ENCODE measurements around the gene SPEG.

The SPEG gene

DNA sequence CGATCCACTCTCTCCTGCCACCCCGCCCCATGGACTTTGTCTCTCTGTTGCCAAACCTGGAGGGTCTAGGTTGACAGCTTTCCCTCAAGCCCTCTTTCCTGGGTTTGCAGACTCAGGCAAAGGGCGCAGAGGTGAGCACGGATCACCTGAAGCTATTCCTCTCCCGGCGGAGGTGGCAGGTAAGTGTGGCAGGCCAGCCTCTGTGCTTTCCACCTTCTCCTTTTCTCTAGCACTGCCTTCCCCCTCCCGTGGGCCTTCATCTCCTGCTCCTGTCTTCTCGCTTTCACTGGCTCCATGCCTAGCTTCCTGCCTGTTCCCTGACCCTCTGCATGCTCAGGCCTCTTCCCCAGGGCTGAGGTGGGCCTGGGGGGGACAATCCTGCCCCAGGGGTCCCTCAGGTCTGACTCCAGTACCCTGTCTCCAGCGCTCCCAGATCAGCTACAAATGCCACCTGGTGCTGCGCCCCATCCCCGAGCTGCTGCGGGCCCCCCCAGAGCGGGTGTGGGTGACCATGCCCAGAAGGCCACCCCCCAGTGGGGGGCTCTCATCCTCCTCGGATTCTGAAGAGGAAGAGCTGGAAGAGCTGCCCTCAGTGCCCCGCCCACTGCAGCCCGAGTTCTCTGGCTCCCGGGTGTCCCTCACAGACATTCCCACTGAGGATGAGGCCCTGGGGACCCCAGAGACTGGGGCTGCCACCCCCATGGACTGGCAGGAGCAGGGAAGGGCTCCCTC, 48.2 kb downstream of the SPEG start:
- H3K4me3 Mint-ChIP-seq, result no peak overlapping the region
- H3K27ac Mint-ChIP-seq, result no peak overlapping the region

GRCh38 chr2:219483451-219484342, 49.1 kb downstream of the SPEG start:
- peak overlapping the region; percentile 61 to 81 for H3K4me3 Mint-ChIP-seq
- no peak for DNase-seq

More for the DNA sequence above, 48.2 kb downstream of the SPEG start:
- ATAC-seq (peak; percentile 20), DNase-seq (no peak)
- Mint-ChIP-seq H3K9me3 (no peaks in the 10 kb centered on the region), H3K4me1 (peaks cover 12% of the 10 kb centered on the region), H3K27me3 (peaks cover 73% of the 10 kb centered on the region)

DNA sequence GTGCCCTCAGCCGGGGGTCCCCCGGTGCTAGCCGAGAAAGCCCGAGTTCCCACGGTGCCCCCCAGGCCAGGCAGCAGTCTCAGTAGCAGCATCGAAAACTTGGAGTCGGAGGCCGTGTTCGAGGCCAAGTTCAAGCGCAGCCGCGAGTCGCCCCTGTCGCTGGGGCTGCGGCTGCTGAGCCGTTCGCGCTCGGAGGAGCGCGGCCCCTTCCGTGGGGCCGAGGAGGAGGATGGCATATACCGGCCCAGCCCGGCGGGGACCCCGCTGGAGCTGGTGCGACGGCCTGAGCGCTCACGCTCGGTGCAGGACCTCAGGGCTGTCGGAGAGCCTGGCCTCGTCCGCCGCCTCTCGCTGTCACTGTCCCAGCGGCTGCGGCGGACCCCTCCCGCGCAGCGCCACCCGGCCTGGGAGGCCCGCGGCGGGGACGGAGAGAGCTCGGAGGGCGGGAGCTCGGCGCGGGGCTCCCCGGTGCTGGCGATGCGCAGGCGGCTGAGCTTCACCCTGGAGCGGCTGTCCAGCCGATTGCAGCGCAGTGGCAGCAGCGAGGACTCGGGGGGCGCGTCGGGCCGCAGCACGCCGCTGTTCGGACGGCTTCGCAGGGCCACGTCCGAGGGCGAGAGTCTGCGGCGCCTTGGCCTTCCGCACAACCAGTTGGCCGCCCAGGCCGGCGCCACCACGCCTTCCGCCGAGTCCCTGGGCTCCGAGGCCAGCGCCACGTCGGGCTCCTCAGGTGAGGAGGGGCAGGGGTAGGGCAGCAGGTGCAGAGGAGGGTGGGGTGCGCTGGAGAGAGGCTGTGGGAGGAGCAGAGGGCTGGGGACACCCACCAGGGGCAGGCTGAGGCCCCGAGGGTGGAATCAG, 49.9 kb downstream of the SPEG start:
- Mint-ChIP-seq H3K4me1 (peaks cover 12% of the 10 kb centered on the region), H3K27me3 (peaks cover 90% of the 10 kb centered on the region), H3K27ac (no peak overlapping the region), H3K9me3 (no peaks in the 10 kb centered on the region), H3K4me3 (peak overlapping the region; percentile 61 to 81)
- peak; percentile 29 for ATAC-seq
- no peak for DNase-seq

More at GRCh38 chr2:219483451-219484342, 49.1 kb downstream of the SPEG start:
- H3K9me3 Mint-ChIP-seq, result no peaks in the 10 kb centered on the region
- peaks cover 12% of the 10 kb centered on the region for H3K4me1 Mint-ChIP-seq
- no peak overlapping the region for H3K27ac Mint-ChIP-seq
- H3K27me3 Mint-ChIP-seq, result peaks cover 82% of the 10 kb centered on the region
- peak; percentile 32 for ATAC-seq

DNA sequence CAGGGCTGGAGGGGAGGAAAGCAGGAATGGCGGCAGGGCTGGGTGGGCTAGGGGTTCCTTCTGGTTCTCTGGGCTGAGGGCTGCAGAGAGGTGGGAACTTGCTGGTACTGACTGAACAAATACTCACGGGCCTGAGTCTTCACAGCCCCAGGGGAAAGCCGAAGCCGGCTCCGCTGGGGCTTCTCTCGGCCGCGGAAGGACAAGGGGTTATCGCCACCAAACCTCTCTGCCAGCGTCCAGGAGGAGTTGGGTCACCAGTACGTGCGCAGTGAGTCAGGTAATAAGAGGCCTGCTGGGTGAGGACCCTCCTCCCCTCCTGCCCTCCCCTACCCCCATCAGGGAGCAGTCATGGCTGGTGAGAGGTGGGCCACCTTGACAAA, 50.5 kb downstream of the SPEG start:
- Mint-ChIP-seq H3K4me3 (peak overlapping the region in 1 of 2 donors; percentile 33), H3K9me3 (no peaks in the 10 kb centered on the region), H3K27me3 (peaks cover 93% of the 10 kb centered on the region), H3K27ac (no peak overlapping the region), H3K4me1 (peaks cover 12% of the 10 kb centered on the region)
- ATAC-seq (no peak), DNase-seq (no peak)

GRCh38 chr2:219486380-219486959, 51.8 kb downstream of the SPEG start:
- no peak for DNase-seq
- Mint-ChIP-seq H3K27ac (no peak overlapping the region), H3K27me3 (peaks cover 88% of the 10 kb centered on the region), H3K4me3 (no peak overlapping the region), H3K4me1 (peaks cover 12% of the 10 kb centered on the region), H3K9me3 (no peaks in the 10 kb centered on the region)
- ATAC-seq, result no peak

DNA sequence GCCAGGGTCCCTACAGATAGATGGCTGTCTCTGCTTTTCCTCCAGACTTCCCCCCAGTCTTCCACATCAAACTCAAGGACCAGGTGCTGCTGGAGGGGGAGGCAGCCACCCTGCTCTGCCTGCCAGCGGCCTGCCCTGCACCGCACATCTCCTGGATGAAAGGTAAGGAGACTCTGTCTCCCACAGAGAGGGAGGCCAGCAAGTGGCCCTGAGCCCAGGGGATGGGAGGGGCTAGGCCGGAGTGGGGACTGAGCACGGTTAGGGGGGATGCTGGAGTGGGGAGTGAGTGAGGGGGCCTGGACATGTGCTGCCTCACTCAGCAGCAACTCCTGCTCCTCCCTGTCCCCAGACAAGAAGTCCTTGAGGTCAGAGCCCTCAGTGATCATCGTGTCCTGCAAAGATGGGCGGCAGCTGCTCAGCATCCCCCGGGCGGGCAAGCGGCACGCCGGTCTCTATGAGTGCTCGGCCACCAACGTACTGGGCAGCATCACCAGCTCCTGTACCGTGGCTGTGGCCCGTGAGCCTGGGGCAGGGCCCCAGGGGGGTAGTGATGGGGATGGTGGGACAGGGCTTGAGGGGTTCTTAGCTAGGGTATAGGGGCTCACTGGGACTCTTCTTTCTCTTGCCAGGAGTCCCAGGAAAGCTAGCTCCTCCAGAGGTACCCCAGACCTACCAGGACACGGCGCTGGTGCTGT, 53.7 kb downstream of the SPEG start:
- ATAC-seq, result no peak

DNA sequence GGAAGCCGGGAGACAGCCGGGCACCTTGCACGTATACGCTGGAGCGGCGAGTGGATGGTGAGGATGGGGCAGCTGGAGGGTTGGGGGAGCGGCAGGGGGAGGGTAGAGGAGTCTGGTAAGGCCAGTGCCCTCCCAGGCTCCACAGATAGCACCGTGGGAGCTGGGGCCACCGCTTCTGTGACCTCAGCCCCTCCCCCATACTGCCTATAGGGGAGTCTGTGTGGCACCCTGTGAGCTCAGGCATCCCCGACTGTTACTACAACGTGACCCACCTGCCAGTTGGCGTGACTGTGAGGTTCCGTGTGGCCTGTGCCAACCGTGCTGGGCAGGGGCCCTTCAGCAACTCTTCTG, 54.2 kb downstream of the SPEG start:
- no peak overlapping the region for H3K27ac Mint-ChIP-seq
- DNase-seq (no peak), ATAC-seq (no peak)
- H3K27me3 Mint-ChIP-seq, result peaks cover 89% of the 10 kb centered on the region
- no peaks in the 10 kb centered on the region for H3K9me3 Mint-ChIP-seq
- no peak overlapping the region for H3K4me3 Mint-ChIP-seq
- peaks cover 6% of the 10 kb centered on the region for H3K4me1 Mint-ChIP-seq

More for the DNA sequence above, 53.7 kb downstream of the SPEG start:
- no peaks in the 10 kb centered on the region for H3K9me3 Mint-ChIP-seq
- H3K27me3 Mint-ChIP-seq, result peaks cover 87% of the 10 kb centered on the region
- H3K4me1 Mint-ChIP-seq, result peaks cover 8% of the 10 kb centered on the region
- DNase-seq, result no peak
- H3K27ac Mint-ChIP-seq, result no peak overlapping the region
- no peak overlapping the region for H3K4me3 Mint-ChIP-seq

- no peak for ATAC-seq
- H3K27me3 Mint-ChIP-seq, result peaks cover 89% of the 10 kb centered on the region
- peaks cover 1% of the 10 kb centered on the region for H3K4me1 Mint-ChIP-seq
- no peak overlapping the region for H3K4me3 Mint-ChIP-seq
- H3K27ac Mint-ChIP-seq, result no peak overlapping the region
- no peak for DNase-seq
- no peaks in the 10 kb centered on the region for H3K9me3 Mint-ChIP-seq
Observed at GRCh38 chr2:219489315-219489714, 54.7 kb downstream of the SPEG start.

- H3K27ac Mint-ChIP-seq, result no peak overlapping the region
- no peak for DNase-seq
- ATAC-seq, result no peak
- no peaks in the 10 kb centered on the region for H3K9me3 Mint-ChIP-seq
- no peaks in the 10 kb centered on the region for H3K4me1 Mint-ChIP-seq
- H3K4me3 Mint-ChIP-seq, result no peak overlapping the region
- peaks cover 89% of the 10 kb centered on the region for H3K27me3 Mint-ChIP-seq
Observed at GRCh38 chr2:219490186-219490585, 55.5 kb downstream of the SPEG start.

GRCh38 chr2:219490600-219491130, 56.0 kb downstream of the SPEG start:
- peaks cover 89% of the 10 kb centered on the region for H3K27me3 Mint-ChIP-seq
- no peak overlapping the region for H3K4me3 Mint-ChIP-seq
- H3K27ac Mint-ChIP-seq, result no peak overlapping the region
- DNase-seq (no peak), ATAC-seq (no peak)
- H3K4me1 Mint-ChIP-seq, result no peaks in the 10 kb centered on the region
- H3K9me3 Mint-ChIP-seq, result no peaks in the 10 kb centered on the region

- no peak overlapping the region for H3K4me3 Mint-ChIP-seq
- no peak overlapping the region for H3K27ac Mint-ChIP-seq
- H3K27me3 Mint-ChIP-seq, result peaks cover 89% of the 10 kb centered on the region
- H3K4me1 Mint-ChIP-seq, result peaks cover 4% of the 10 kb centered on the region
- H3K9me3 Mint-ChIP-seq, result no peaks in the 10 kb centered on the region
- DNase-seq (no peak), ATAC-seq (no peak)
Observed at GRCh38 chr2:219491278-219491963, 56.8 kb downstream of the SPEG start.

- Mint-ChIP-seq H3K27me3 (peaks cover 89% of the 10 kb centered on the region), H3K4me3 (no peak overlapping the region)
- ATAC-seq, result no peak
Observed at GRCh38 chr2:219492575-219492974, 57.9 kb downstream of the SPEG start.

GRCh38 chr2:219493086-219493485, 58.4 kb downstream of the SPEG start:
- peaks cover 89% of the 10 kb centered on the region for H3K27me3 Mint-ChIP-seq
- no peak overlapping the region for H3K4me3 Mint-ChIP-seq
- DNase-seq (no peak), ATAC-seq (no peak)
- H3K9me3 Mint-ChIP-seq, result no peaks in the 10 kb centered on the region
- H3K4me1 Mint-ChIP-seq, result peaks cover 21% of the 10 kb centered on the region
- no peak overlapping the region for H3K27ac Mint-ChIP-seq

More at GRCh38 chr2:219492575-219492974, 57.9 kb downstream of the SPEG start:
- Mint-ChIP-seq H3K4me1 (peaks cover 16% of the 10 kb centered on the region), H3K9me3 (no peaks in the 10 kb centered on the region), H3K27ac (no peak overlapping the region)
- no peak for DNase-seq

- peaks cover 41% of the 10 kb centered on the region for H3K4me1 Mint-ChIP-seq
- no peaks in the 10 kb centered on the region for H3K9me3 Mint-ChIP-seq
- ATAC-seq (no peak), DNase-seq (no peak)
- no peak overlapping the region for H3K27ac Mint-ChIP-seq
- H3K4me3 Mint-ChIP-seq, result no peak overlapping the region
- peaks cover 78% of the 10 kb centered on the region for H3K27me3 Mint-ChIP-seq
Observed at GRCh38 chr2:219494952-219495530, 60.4 kb downstream of the SPEG start.

All from stimulated activated naive CD8-positive, alpha-beta T cell treated with anti-CD3 and anti-CD28 coated beads, Interleukin-15, amount 100 ng/mL, for 72 hours (primary cell).